ENCODE data around the gene ZSCAN2.
"Not testable (repeated sequence)": the region's sequence is repeated elsewhere in the genome, so short reads cannot be mapped to it uniquely, and the experiment has no call there.

GRCh38 chr15:84581676-84582428 is 19.0 kb upstream of the ZSCAN2 start:
- not testable (repeated sequence) for TF ChIP-seq CTCF (conservative IDR thresholded peaks at IDR 0.05; ENCODE audit: low read depth, low read length); EZH2 (IDR thresholded peaks at IDR 0.05; ENCODE audit: borderline replicate concordance, low read depth, low read length, poor library complexity, severe bottlenecking)
